Calu3 (cell line): ENCODE data around the gene TXK. TPM values are rescaled to one million over a fixed set of nuclear protein-coding genes. Genes with fewer than 3 reads are reported as not detected.
A peak's percentile ranks its signal among the peaks of the same experiment; 100 is the strongest.

Experiments used
- BruUV-seq: library from RNA; stranded (reverse); fragments of 400-500 nt; replicated peaks from 2 replicates; lab custom pipeline; 2021; lab: Mats Ljungman, UMichigan
- CTCF ChIA-PET: fragments of 300-600 bp; sonication (Branson Sonifier 250); formaldehyde crosslinking; loops from one replicate; lab custom pipeline; 2022; ENCODE audit warnings: antibody characterized with exemption; lab: Charles Lee
- DNase-seq: peaks from one replicate; pipeline ENCODE4 v3.0.0; 2022
- H3K27ac Mint-ChIP-seq: one replicate; pipeline ENCODE4 v1.8.0; 2022; ENCODE audit warnings: mixed read lengths; ENCODE audit not compliant: unreplicated experiment
- H3K27me3 Mint-ChIP-seq: one replicate; pipeline ENCODE4 v1.8.0; 2022; ENCODE audit warnings: mixed read lengths; ENCODE audit not compliant: unreplicated experiment
- H3K36me3 Mint-ChIP-seq: one replicate; pipeline ENCODE4 v1.8.0; 2022; ENCODE audit warnings: mild to moderate bottlenecking, moderate library complexity, mixed read lengths; ENCODE audit not compliant: insufficient read depth, unreplicated experiment
- H3K4me1 Mint-ChIP-seq: one replicate; pipeline ENCODE4 v1.8.0; 2022; ENCODE audit warnings: mild to moderate bottlenecking, low read depth, mixed read lengths; ENCODE audit not compliant: unreplicated experiment
- H3K4me3 Mint-ChIP-seq: one replicate; pipeline ENCODE4 v1.8.0; 2022; ENCODE audit warnings: mild to moderate bottlenecking, low read depth, moderate library complexity, mixed read lengths; ENCODE audit not compliant: unreplicated experiment
- H3K9me3 Mint-ChIP-seq: one replicate; pipeline ENCODE4 v1.8.0; 2022; ENCODE audit warnings: low read depth, mixed read lengths; ENCODE audit not compliant: unreplicated experiment
- intact Hi-C: fragments of 100-400 bp; cut with micrococcal nuclease; formaldehyde crosslinking; loops from one replicate; pipeline ENCODE4 v1.10.0; 2022; ENCODE audit not compliant: unreplicated experiment
- total RNA-seq: library from RNA; stranded (reverse); gene quantifications from 2 replicates; pipeline ENCODE4 v1.2.3, GENCODE V29; 2022
- TF ChIP-seq, protein P1 (sequence below): fragments of 200-600 bp; IDR thresholded peaks from one replicate; pipeline ENCODE4 v1.8.0; 2022; ENCODE audit warnings: antibody characterized with exemption; ENCODE audit not compliant: unreplicated experiment

The TXK gene
- total RNA-seq, 1 experiment from 2014 or later = 2.8 TPM

- Mint-ChIP-seq H3K27me3 (no peaks in the 10 kb centered on the region), H3K36me3 (no peaks in the 10 kb centered on the region), H3K9me3 (no peaks in the 10 kb centered on the region), H3K4me3 (no peak overlapping the region), H3K4me1 (peaks cover 3% of the 10 kb centered on the region), H3K27ac (no peak overlapping the region)
- no TSS peak for BruUV-seq
- CTCF ChIA-PET = no interaction called here
- no peak for DNase-seq
- TF ChIP-seq, protein P1, sequence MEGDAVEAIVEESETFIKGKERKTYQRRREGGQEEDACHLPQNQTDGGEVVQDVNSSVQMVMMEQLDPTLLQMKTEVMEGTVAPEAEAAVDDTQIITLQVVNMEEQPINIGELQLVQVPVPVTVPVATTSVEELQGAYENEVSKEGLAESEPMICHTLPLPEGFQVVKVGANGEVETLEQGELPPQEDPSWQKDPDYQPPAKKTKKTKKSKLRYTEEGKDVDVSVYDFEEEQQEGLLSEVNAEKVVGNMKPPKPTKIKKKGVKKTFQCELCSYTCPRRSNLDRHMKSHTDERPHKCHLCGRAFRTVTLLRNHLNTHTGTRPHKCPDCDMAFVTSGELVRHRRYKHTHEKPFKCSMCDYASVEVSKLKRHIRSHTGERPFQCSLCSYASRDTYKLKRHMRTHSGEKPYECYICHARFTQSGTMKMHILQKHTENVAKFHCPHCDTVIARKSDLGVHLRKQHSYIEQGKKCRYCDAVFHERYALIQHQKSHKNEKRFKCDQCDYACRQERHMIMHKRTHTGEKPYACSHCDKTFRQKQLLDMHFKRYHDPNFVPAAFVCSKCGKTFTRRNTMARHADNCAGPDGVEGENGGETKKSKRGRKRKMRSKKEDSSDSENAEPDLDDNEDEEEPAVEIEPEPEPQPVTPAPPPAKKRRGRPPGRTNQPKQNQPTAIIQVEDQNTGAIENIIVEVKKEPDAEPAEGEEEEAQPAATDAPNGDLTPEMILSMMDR = no peak
- intact Hi-C loops = no loop called here
Observed at GRCh38 chr4:48114412-48114811, 19.6 kb downstream of the TXK start.

DNA sequence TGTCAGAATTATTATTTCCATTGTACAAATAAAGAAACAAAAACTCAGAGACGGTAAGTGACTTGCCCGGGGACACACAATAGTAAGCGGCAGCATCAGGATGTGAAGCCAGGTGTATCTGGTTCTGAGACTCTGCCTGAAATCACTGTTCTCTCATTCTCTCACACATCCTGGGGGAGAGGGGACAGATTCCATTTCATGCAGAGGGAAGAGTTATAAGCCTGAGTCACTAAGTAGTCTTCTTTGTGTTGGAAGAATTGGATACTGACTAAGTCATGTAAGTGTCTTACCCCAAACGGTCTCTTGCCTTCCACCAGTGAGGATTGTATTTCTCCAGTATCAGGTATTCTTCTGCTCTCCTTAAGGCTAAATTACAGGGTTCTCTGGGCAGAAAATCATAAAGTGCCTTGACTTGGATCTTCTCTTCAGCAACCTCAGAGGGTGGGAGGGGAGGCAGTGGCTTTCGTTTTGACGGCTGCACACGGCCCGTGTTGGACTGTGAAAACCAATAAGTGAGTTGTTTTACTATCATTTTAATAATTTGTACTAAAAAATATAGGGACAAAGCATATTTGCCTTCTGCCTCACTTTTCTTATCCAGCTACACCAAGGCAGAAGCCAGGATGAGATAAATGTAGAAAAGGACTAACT lies 21.9 kb downstream of the TXK start:
- Mint-ChIP-seq H3K27me3 (no peaks in the 10 kb centered on the region), H3K36me3 (no peaks in the 10 kb centered on the region), H3K4me1 (peaks cover 14% of the 10 kb centered on the region), H3K9me3 (no peaks in the 10 kb centered on the region), H3K4me3 (no peak overlapping the region), H3K27ac (no peak overlapping the region)
- no TSS peak for BruUV-seq
- no peak for DNase-seq
- CTCF ChIA-PET = no interaction called here
- intact Hi-C loops = no loop called here
- TF ChIP-seq, protein P1 = no peak

DNA sequence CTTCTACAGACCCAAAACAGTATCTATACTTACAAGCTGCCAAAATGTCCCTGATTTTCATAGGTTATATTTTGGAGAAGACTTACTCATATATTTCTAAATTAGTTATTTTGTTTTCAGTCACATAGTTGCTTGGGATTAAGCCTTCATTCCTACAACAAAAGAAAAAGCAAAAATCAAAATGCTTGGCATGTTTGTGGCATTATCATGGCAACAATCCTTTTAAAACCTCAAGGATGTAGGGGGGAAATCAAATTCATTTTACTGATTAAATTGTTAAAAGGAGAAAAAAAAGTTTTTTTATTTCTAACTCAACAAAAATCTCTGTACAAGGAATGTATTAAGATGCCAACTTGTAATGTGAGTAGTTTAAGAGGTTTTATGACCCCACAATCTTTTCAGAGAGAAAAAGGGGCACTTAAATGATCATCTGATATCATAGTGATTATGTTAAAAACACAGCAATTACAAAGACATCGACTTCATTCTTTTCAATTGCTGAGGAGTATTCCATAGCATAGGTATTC lies 23.5 kb downstream of the TXK start:
- TF ChIP-seq, protein P1 = no peak
- H3K27ac Mint-ChIP-seq = no peak overlapping the region
- CTCF ChIA-PET = no interaction called here
- DNase-seq = no peak
- no peak overlapping the region for H3K4me3 Mint-ChIP-seq
- peaks cover 23% of the 10 kb centered on the region for H3K4me1 Mint-ChIP-seq
- H3K27me3 Mint-ChIP-seq = no peaks in the 10 kb centered on the region
- intact Hi-C loops = no loop called here
- no peaks in the 10 kb centered on the region for H3K36me3 Mint-ChIP-seq
- no peaks in the 10 kb centered on the region for H3K9me3 Mint-ChIP-seq
- no TSS peak for BruUV-seq

- intact Hi-C loops = loop anchor here (1.0 to 2.0 kb wide), 3 partner anchors 15 to 93 kb away; partner anchors contain the start of genes CNGA1 and NIPAL1
Observed at GRCh38 chr4:48109413-48110263, 24.4 kb downstream of the TXK start.

More at GRCh38 chr4:48109413-48110263, 24.4 kb downstream of the TXK start:
- Mint-ChIP-seq H3K4me1 (peaks cover 26% of the 10 kb centered on the region), H3K4me3 (no peak overlapping the region), H3K27ac (peak overlapping the region; percentile 78), H3K36me3 (no peaks in the 10 kb centered on the region), H3K9me3 (no peaks in the 10 kb centered on the region), H3K27me3 (no peaks in the 10 kb centered on the region)
- TF ChIP-seq, protein P1 = peak; percentile 43
- BruUV-seq = no TSS peak
- CTCF ChIA-PET = interaction anchor here (0.5 to 1.6 kb wide), 10 partner anchors 19 to 822 kb away, joined by 3 to 5 read pairs (median 3); no protein-coding TSS in a partner anchor
- DNase-seq = peak; percentile 41
